ENCODE measurements around the gene BEND3. TPM values are rescaled to one million over a fixed set of nuclear protein-coding genes. Genes with fewer than 3 reads are reported as not detected.
"Not testable (repeated sequence)": the region's sequence is repeated elsewhere in the genome, so short reads cannot be mapped to it uniquely, and the experiment has no call there.

Gene BEND3
- total RNA-seq, 1 donor from 2014 or later: 1.6 TPM

GRCh38 chr6:107026965-107027364 lies 88.3 kb downstream of the BEND3 start:
- no peak for DNase-seq

- no peak for DNase-seq
Observed at GRCh38 chr6:107021446-107022185, 93.7 kb downstream of the BEND3 start.

- DNase-seq: no peak
Observed at GRCh38 chr6:107020239-107020638, 95.1 kb downstream of the BEND3 start.

GRCh38 chr6:107019628-107020027 lies 95.7 kb downstream of the BEND3 start:
- not testable (repeated sequence) for DNase-seq

- DNase-seq: no peak
Observed at GRCh38 chr6:107019047-107019446, 96.3 kb downstream of the BEND3 start.

Small RNA genes lying within 50 kb of the gene (small RNA-seq; reads per million reads assigned to genes)
- gene RNU6-1299P (ENCODE audit: low replicate concordance): not detected

Other genes starting within 250 kb of the BEND3 start
- gene CD24, start 140.8 kb downstream of the BEND3 start, total RNA-seq: 97.1 TPM
- gene MTRES1, start 87.3 kb downstream of the BEND3 start, total RNA-seq: 11.9 TPM

All from skin of body (tissue), 3 donors.